T follicular helper cell (primary cell): Measurements from ENCODE around the gene NOP56.

ENCODE experiments used
- DNase-seq: peaks from one replicate; pipeline ENCODE4 v3.0.0-alpha.2; 2020; ENCODE audit warnings: low read depth

NOP56 gene

GRCh38 chr20:2701671-2702081 lies 49.2 kb downstream of the NOP56 start:
- no peak for DNase-seq

GRCh38 chr20:2703716-2704475 lies 51.5 kb downstream of the NOP56 start:
- no peak for DNase-seq

DNA sequence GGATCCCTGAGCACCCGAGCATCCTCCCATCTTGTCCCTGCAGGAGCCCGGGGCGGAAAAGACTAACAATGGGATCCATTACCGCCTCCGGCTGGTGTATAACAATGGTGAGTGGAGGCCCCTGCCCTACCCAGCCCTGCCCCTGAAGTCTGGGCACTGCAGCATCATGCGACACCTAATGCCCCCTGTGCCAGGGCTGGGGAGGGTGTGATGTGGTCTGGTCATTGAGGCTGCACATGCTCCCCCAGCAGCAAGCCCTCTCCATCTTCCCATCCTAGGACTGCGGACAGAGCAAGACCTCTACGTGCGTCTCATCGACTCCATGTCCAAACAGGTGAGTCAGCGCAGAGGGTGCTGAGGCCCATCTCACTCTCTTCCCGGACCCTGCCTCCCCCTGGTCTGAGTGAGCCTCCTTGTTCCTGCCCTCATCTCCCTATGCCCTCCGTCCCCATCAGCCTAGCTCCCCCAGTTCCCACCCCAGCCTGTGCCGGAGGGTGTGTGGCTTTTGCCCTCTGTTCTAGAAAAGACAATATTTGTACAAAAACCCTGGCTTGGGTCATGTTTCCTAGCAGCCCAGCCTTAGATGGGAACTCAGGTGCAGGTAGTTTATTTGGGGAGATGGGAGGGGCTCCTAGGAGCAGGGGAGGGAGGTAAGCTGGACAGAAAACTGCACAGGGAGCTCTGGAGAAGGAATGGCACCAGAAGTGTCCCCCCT lies 53.7 kb downstream of the NOP56 start:
- DNase-seq: no peak

DNA sequence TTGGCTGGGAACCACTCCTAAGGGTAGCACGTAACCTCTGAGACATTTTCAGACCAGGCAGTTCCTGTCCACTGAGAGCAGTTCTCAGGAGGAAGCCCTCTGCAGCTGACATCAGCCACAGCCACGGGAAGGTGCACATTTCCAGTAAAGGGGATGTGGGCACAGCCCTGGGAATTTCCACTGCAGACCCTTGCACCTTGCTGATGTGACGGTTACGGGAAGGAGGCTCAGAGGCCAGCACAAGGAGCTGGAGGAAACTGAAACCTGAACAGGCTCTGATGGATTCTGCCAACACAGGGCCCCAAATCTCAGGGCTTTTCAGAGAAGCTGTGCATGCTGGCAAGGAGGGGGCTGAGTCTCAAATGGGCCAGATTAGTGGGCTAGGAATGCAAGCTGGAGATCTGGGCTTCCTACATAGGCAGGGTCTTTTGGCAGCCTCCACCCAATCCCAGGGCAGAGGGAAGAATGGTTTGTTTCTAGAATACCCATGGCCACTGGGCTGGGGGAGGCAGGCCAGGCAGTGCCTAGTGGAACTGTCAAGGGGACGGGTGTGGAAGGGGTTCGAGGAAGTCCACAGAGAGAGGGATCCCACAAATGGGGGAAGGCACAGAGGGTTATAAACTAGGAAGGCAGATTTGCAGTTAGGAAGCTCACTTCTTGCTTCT lies 54.4 kb downstream of the NOP56 start:
- no peak for DNase-seq

GRCh38 chr20:2707353-2708072 lies 55.1 kb downstream of the NOP56 start:
- no peak for DNase-seq
